ENCODE results near the gene CREB5.

CREB5 gene

DNA sequence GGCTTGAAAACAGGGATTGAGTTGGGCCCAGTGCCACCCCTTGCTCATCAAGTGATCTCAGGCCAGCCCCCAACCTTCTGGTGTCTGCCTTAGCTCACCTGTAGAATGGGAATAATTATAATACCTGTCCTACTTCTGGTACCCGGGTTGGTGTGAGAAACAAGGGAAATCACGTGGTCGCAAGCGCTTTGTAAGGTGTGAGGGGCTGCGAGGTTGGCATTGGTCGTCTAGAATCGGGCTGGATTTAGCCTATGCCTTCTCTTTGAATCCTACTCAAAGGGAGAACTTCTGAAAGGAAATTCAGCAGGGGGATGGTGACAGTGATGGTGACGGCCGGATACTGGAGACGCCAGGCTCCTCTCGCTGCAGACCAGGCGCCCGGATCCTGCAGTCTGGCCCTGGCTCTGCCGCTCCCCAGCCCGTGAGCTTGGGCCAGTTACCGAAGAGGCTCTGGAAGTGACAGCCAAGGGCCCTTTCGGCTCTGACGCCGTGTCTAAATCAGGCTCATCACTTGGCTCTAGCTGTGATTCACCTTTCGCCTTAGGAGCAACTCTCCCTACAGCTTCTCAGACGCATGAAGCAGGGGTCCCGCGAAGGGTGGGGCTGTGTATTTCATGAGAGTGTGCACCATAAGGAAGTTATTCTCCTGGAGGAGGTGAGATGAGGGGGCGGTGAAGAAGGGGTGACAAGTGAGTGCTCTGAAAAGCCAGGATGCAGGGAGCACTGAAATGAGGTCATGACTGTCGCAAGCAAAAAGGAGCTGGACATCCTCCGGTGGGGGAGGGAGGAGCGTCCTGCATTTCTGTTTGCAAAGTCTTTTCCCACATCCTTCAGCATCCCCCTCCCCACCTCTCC is 4.0 kb upstream of the CREB5 start:
- DNase-seq: no peak

DNA sequence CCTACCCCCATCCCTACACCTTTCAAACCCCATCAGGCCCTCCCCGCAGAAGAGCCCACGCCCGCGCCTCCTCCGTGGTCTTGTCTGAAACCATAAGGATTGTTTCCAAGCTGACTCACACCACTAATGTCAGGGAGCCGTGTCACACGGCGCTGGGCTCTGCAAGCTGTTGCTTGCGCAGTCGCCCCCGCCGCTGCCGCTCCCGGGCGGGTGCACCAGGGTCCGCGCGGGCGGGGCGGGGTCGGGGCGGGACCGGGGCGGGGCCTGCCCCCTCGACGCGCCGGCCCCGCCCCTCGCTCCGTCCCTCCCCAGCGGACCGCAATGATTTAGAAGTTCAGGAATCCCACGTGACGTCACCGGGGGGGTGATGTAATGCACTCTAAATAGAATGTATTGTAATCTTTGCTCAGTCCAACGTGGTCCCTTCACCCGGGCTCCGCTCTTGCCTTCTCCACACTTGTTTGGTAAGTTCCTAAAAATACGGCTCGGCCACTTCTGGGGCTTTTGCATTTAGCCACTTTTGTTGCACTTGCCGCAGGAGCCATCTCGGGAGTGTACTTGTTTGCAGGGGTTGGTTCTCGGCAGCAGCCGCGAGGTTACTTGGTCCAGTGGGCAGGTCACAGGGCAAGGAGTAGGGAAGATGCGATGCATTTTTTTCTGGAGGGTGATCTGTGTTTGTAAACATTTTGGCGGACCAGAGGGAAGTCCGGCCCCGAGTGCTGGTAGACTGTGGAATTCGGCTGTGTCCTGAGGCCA is 3.2 kb upstream of the CREB5 start:
- DNase-seq: peak; percentile 59 to 64

DNA sequence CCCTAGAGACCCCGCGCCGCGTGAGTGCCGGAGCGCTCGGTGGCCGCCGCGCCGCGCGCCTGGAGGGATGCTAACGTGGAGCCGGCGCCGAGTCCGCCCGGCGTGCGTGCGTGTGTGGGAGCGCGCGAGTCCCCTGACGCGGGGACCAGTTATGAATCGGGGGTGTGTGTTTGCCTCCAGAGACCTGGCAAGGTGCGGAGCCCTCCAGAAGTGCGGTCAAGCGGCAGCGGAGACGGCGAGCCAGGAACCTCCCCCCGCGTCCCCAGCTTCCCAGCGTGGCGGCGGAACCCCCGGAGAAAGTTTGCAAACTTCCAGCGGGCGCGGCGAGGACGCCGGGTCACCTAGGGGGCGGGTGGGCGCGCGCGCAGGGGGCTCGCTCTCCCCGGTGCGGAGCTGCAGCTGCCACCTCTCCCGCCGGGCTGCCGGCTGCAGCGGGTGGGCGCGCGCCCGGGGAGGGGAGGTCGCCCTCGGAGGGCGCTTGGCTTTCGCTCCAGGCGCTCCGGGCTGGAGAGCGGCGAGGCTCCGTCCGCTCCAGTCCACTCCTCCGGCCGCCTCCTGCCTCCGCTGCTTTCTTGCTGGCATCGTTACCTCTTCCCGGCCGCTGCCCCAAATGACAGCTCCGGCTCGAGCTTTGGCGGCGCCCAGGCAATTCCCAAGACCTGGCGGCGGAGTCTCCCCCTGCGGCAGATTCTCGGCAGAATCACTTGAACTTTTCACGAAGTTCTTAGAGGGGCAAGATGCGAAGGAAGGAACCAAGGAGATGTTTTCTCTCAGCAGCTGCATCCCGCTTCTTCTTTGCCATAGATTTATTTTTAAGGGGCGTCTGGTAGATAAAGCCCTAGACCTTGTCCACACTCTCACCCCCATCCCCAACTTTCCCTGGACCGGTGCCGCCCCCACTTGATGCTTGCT is 2.3 kb upstream of the CREB5 start:
- no peak for DNase-seq

DNA sequence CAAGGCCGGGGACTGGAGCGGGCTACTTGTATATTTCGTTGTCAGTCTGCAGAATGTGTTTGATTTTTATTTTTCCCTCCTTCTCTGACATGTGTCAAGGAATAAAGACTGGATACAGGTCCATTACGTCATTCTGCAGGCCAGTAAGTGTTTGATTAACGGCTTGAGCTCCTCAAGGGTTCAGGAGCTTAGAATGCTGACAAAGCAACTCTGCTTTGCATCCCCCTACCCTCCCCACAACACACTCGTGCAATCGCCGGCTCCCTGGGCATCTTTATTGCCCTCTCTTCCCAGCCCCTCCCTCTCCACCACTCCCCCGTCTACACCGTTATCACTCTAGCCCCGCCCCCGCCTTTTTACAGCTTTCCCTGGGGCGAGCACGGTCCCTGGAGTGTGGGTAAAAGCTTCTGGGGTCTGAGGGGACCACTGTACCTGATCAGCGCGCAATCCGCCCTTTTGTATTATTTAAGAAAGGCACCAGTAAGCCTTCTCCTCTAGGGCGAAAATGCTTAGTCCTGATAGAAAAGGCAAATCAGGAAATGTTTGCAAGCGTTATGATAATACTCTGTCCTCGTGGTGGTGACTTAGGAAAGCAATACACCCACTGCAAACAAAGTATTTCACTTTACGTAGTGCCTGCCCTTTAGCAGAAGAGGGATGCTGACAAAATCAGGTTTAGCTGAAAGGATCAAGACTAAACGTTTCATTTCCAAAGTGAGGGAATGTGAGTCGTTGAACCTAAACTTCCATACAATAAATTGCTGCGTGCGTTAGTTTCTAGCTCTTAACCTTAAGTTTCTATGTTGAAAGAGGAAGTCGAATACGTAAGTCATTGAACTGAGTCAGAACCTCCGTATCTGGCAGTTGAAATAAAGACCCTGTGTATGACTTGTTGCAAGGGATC is 1.4 kb upstream of the CREB5 start:
- DNase-seq: no peak

DNA sequence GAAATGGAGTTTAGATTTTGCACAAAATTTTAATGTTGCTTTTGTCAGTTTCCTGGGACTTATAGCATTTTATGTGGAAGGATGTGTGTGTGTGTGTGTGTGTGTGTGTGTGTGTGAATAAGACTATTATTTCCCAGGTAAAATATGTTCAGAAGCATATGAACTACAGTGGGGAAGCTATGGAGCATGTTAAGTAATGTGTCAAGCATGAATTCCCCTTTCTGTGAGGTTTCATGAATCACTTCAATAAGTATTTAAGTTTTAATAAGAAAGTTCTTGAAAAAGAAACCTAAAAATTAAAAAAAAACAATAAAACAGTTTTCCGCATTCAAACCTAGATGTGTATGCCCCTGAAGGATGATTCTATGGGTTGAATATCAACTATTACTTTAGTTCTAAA is 693 bp downstream of the CREB5 start:
- DNase-seq: no peak

DNA sequence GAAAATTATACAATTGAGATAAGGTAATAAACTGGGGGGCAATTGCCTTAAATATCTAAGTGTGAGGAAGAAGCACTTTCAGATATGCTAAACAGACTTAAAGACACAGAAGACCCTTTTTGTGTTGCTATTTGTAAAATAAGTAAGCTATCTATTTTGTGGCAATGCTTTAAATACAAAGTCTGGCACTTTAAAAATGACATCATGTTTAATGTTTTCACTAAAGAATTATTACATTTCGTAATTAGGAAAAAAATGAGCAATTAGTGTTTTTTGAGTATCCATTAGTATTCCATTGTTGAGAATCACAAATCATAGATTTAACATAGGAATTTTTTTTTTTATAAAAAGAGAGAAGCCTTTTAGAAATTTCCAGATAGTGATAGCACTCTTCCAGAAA is 2.1 kb downstream of the CREB5 start:
- DNase-seq: no peak

DNA sequence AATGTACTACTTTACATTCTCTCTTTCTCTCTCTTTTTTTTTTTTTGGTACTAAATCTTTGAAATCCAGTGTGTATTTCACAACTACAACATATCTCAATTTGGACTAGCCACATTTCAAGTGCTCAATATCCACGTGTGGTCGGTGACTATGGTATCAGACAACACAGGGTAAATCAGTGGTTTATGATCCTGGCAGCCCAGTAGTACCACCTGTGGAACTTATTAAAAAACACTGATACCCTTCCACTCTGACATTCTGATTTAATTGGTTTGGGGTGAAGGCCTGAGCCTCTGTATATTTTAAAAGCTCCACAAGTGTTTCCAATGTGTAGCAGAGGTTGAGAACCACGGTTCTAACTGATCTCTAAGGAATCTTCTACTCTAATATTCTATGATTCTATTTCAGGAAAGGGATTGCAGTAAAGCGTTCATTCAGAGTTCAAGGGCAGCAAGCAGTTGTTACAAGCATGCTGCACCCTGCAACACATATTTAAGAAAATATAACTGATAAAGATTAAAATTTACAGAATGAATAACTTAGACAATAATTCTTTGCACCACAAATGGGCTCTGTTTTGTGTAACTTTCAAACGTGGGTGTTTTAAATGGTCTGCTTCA is 5.1 kb downstream of the CREB5 start:
- DNase-seq: no peak

DNA sequence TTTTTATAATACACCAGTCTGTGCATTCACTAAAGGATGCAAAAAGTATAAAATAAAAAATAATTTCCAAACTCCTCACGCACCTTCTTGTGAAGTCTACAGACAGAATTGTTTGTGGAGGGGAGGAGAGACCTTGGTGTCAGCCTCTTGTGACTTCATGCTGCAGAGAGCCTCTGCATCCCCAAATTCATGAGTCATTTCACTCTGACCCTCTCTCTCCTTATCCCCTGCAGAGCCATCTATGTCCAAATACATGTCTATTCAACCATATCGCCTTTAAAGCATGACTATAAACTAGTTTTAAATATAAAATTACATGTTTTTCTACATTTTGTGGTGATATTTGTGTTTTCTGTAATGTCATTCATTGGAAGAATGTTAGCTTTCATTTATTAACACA is 6.0 kb downstream of the CREB5 start:
- no peak for DNase-seq

DNA sequence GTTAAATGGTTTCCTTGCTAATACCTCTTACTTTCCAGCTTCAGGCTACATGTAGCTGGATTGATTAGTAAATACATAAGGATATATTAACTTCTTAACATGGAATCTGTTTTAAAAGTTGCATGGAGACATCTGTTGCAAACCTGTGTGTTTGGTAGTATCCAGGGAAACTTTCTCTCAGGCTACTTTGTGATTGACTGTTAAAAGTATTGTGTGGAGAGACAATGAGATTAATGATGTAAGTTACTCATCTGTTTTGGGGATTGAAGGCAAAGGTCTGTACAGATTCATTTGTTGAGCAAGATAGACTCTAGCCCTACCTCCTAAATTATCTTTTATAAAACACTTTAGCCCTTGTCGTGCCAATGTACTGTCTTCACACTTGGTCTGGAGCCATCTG is 6.6 kb downstream of the CREB5 start:
- no peak for DNase-seq

DNA sequence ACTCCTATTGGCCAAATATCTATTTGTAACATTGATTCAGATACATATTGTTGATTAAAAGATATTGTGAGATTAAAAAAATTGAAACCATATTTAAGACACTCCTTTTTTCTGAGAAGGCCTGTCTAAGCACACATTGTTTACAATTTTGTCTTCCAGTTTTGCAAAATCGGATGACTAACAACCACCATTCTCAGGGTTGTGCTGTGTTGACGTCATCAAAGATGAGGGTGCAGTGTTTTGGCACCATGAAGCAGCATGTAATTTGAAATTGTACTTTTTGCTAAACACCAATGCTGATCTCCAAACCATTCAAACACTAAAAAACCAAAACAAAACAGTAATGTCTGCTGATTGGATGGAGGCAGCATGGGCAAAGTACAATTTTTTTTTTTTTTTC is 7.4 kb downstream of the CREB5 start:
- DNase-seq: no peak

DNA sequence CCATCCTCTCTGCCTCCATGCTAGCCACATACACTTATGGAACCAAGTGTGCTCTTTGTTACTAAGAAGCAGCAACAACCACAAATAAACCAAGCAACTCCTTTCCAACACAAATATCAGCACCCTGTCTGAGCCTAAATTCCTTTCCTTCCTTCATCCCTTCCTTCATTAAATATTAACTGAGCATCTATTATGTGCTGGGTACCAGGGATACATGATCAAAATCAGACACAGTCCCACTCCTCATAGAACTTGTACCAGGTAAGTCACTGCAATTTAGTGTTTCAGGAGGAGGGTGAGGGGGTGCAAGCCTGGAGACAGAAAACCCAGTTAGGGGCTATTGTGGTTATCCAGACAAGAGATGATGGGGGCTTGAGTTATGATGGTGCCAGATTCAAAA is 10.8 kb downstream of the CREB5 start:
- DNase-seq: no peak

DNA sequence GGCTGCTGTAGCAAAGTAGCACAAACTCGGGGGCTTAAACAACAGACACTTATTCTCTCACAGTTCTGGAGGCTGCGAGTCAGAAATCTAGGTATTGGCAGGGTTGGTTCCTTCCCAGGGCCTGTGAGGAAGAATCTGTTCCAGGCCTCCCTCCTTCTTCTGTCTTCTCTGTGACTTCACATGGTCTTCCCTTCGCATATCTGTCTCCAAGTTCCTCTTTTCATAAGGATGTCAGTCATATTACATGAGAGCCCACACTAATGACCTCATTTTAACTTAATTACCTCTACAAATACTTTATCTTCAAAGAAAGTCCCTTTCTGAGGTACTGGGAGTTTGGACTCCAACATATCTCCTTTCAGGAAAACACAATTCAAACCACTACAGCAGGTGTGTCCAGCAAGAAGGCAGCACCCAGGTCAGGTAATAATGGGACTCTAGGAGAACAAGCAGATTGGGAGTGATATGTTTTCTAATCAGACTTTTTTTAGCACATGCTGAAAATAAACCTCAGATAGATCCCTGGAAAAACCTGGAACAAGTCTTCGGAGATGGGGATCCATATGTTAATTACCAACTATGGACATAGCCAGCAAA is 11.7 kb downstream of the CREB5 start:
- no peak for DNase-seq

DNA sequence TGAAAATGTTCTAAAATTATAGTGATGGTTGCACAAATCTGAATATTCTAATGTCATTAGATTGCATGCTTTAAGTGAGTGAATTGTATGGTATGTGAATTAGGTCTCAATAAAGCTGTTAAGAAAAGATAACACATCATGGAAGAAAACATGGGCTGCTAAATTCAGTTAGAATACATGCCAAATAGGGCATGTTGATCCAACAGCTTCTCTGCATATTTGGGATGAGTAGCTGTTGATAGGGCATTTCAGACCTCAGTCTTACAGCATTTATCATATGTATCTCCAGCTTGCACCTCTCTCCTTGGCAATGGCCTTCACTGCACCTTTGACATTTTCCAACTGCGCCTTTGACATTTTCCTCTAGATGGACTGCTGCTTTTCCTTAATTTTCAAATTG is 13.2 kb downstream of the CREB5 start:
- DNase-seq: no peak

DNA sequence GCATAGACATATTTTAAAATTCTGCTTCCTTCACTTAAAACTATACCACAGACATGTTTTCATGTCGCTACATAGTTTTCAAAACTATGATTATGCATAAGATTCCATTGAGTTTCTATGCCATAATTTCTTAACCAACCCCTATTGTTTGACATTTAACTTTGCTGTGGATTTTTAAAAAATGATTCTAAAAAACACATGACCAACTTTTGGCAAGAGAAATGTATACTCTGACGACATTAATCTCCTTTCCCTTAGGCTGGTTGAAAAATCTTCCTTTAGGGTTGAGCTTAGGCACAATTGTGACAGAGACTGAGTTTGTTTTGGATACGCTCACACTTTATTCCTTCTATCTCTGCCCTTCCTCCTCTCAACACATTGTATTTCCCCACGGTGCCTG is 14.9 kb downstream of the CREB5 start:
- no peak for DNase-seq

DNA sequence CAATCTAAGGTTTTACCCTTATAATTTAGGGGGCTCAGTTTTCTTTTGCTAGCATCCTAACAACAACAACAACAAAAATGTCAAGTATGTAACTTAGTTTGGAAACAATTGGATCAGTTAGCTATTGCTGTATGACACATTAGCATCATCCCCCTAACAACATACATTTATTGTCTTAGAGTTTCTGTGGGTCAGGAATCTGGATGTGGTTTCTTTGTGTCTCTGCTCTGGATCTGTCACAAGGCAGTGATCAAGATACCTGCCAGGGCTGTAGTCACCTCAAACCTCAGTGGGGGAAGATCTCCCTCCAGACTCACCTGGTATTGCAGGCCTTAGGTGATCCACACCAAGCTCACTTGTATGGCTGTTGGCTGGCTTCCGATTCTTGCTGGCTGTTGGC is 18.3 kb downstream of the CREB5 start:
- no peak for DNase-seq

DNA sequence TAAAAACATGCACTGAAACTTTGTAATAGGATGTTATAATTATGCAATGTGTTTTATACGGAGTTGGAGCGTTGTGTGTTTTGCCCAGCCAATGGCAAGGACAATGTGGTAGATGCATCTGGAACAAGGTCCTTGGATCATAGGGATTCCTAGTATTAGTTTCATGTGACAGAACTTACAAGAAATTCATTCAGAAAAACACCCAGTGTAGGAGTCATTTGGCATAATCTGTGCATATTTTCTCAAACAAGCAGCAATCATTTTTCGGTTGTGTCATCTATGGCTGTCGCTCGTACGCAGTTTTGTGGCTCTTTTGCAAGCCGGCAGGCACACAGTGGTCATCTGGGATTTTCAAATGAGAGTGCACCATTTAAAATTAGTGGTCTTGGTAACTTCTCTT is 19.8 kb downstream of the CREB5 start:
- DNase-seq: no peak

DNA sequence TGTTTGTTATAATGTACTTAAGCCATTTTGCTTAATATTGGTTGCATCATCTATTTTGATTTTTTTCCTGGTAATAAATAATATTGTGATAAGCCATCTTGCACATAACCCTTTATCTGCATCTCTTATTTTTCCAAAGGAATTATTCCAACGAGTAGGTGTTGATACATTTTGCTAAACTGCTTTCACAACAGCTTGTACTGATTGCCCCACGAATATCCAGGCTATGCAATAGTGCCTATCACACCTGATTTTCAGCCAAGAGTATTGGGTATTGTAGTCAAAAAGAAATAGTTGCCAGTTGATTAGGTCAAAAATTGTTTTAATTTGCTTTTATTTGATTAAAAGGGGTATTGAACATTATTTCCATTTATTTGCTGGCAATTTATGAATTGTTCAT is 20.7 kb downstream of the CREB5 start:
- no peak for DNase-seq

DNA sequence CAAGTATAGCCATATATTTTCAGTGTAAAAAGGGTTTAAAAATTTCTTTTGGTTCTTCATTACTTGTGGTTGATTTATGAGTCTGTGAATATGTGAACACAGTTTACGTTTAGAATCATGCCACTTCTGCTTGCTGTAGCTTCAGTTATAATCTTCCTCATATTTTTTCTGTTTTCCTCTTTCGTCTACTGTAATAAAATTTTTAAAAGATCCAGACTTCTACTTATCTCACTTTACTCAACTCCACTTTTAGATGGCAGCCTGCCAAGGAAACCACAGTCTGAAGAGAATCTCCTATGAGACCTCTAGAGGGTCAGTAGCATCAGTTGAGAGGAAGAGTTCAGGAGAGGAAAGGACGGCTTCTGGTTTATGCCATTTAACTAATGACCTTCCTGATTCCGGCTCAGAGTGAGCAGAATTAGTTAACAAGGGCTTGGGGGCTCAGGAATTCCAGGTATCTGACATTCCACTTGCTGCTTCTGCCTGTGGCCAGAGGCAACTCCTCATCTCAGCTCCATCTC is 21.4 kb downstream of the CREB5 start:
- no peak for DNase-seq

DNA sequence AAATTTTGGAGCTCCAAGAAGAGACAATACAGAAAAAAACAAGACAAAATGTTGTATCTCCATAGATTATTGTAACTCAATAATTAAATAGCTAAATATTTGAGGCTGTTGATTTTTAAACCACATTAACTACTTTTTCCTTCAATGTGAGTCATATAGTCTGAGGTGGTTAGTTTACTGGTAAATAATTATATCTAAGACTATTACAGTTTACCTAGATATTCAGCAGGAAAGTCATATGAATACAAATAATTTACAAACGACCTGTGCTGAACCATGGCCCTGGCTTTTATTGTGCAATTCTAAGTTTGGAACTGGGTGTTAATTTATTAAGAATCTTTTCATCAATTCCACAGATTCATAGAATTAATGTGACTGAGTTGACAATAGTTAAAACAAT is 22.2 kb downstream of the CREB5 start:
- no peak for DNase-seq

DNA sequence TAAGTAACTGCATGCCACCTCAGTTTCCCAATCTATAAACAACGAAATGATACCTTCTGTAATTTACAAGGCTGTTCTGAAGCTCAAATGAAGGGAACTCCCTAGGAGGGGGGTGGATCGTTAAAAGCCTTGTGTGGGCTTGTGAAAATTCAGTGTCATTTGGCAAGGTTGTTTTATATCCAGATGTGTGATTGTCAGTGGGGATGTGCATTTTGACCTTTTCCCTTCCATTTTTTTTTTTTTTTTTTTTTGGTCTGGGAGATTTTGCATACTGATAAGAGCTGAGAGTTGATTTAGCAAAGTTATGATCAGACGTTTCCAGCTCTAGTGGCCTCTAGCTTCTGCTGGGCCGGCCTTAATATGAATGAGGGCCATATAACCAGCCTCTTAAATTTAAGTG is 22.8 kb downstream of the CREB5 start:
- no peak for DNase-seq

DNA sequence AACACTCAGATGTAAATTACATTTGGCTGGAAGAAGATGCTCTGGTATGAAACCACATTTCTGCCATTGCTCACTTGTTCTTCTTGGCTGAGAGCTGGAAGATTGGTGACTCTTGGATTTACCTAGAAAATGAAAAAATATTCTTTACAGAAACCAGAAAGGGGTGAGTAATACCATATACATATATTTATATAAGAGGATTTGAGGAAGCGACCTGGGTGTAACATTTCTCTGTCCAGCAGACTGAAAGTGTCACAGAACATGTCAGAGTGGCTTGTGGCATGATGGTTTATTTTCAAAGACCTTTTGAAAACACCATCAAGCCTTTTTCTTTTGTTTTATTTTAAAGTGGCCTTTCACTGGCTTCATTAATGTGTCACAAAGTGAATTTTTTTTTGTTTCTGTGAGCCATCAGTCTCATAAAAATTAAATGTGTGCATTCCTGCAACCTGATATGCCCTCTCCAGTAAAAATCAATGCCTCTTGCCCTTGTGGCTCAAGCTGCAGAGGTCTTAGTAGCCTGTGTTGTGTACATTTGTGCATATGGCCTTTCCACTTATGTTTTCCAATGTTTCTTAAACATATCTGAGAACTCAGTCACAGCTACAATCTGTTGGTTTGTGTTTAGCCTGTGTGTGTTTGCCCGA is 23.5 kb downstream of the CREB5 start:
- no peak for DNase-seq

Measured in stimulated activated CD4-positive, alpha-beta T cell treated with anti-CD3 and anti-CD28 coated beads, Interleukin-2, amount 100 ng/mL, for 48 hours (primary cell).